ENCODE data around the gene HIPK3.

DNA sequence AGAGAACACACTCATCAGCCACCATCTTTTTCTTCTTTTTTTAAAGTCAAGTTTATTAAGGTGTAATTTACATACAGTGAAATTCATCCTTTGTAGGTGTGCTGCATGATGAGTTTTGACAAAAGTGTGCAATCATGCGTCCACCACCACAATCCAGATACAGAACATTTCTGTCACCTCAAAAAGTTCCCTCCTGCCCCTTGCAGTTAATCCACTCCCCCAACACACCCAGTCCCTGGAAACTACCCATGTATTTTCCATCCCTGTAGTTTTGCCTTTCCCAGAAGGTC is 126.7 kb downstream of the HIPK3 start:
- no peak for TF ChIP-seq POLR2A (IDR thresholded peaks at IDR 0.05)
- TF ChIP-seq, protein P1, sequence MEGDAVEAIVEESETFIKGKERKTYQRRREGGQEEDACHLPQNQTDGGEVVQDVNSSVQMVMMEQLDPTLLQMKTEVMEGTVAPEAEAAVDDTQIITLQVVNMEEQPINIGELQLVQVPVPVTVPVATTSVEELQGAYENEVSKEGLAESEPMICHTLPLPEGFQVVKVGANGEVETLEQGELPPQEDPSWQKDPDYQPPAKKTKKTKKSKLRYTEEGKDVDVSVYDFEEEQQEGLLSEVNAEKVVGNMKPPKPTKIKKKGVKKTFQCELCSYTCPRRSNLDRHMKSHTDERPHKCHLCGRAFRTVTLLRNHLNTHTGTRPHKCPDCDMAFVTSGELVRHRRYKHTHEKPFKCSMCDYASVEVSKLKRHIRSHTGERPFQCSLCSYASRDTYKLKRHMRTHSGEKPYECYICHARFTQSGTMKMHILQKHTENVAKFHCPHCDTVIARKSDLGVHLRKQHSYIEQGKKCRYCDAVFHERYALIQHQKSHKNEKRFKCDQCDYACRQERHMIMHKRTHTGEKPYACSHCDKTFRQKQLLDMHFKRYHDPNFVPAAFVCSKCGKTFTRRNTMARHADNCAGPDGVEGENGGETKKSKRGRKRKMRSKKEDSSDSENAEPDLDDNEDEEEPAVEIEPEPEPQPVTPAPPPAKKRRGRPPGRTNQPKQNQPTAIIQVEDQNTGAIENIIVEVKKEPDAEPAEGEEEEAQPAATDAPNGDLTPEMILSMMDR (IDR thresholded peaks at IDR 0.05) = no peak

Data from heart left ventricle (tissue), 13 donors.